ENCODE data around the gene USP17L25.
"Not testable (repeated sequence)": the region's sequence is repeated elsewhere in the genome, so short reads cannot be mapped to it uniquely, and the experiment has no call there.

Gene USP17L25

DNA sequence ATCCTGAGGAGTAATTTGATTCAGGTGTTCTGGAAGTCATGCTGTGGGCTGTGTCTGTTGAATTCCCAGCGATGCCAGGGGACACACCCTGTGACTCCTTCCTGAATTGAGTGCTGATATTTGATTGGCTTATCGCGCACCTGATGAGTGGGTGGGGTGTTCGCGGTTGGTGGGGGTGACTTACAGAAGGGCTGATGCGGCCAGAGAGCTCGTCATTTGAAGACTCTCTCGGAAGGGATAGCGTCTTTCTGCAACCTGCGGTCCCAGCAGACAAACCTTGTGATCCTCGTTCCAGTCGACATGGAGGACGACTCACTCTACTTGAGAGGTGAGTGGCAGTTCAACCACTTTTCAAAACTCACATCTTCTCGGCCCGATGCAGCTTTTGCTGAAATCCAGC lies at the start of gene USP17L25:
Gene USP17L25 (plus strand): TSS at position 301 of the 400 bp plus-strand sequence. CDS start 0 bp downstream, at position 301.
- H3K27ac ChIP-seq: not testable (repeated sequence)

DNA sequence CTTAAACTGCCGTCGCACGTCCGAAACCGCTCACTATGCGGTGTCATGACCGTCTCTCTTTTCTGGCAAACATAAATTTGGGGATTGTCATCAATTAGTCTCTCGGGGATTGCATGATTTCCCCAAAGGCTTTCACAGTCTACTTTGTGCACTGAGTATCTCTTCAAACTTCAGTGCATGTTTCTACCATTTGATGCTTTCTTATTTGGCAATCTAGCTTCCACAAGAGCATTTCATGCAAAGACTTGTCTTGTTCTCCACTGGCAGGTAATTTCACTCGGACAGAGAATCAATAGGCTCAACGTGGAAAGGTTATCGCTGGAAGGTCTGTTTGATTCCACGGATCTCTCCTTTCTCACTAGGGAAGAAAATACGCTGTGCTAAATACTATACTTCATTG lies 5.5 kb upstream of the USP17L25 start:
- H3K27ac ChIP-seq: not testable (repeated sequence)

- H3K27ac ChIP-seq: not testable (repeated sequence)
Observed at GRCh38 chr4:9324865-9325264, 4.8 kb upstream of the USP17L25 start, which contains the start of gene USP17L24. Gene USP17L24, plus strand, starts transcription at chr4:9325165. Its CDS starts 0 bp downstream, at chr4:9325165.

- not testable (repeated sequence) for H3K27ac ChIP-seq
Observed at GRCh38 chr4:9334358-9334757, 4.6 kb downstream of the USP17L25 start, which contains the start of gene USP17L26. Gene USP17L26, plus strand, starts transcription at chr4:9334658. Its CDS starts 0 bp downstream, at chr4:9334658.

GRCh38 chr4:9339103-9339502 lies 9.4 kb downstream of the USP17L25 start, which contains the start of gene USP17L5:
Gene USP17L5, plus strand, starts transcription at chr4:9339403. Its CDS starts 0 bp downstream, at chr4:9339403.
- H3K27ac ChIP-seq: not testable (repeated sequence)

DNA sequence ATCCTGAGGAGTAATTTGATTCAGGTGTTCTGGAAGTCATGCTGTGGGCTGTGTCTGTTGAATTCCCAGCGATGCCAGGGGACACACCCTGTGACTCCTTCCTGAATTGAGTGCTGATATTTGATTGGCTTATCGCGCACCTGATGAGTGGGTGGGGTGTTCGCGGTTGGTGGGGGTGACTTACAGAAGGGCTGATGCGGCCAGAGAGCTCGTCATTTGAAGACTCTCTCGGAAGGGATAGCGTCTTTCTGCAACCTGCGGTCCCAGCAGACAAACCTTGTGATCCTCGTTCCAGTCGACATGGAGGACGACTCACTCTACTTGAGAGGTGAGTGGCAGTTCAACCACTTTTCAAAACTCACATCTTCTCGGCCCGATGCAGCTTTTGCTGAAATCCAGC lies 14.1 kb downstream of the USP17L25 start, which contains the start of gene USP17L27:
Gene USP17L27 (plus strand): TSS at position 301 of the 400 bp plus-strand sequence. CDS start 0 bp downstream, at position 301.
- H3K27ac ChIP-seq: not testable (repeated sequence)

- H3K27ac ChIP-seq: not testable (repeated sequence)
Observed at GRCh38 chr4:9348593-9348992, 18.9 kb downstream of the USP17L25 start, which contains the start of gene USP17L28. Gene USP17L28, plus strand, starts transcription at chr4:9348893. Its CDS starts 0 bp downstream, at chr4:9348893.

- H3K27ac ChIP-seq: not testable (repeated sequence)
Observed at GRCh38 chr4:9350866-9351265, 21.2 kb downstream of the USP17L25 start.

GRCh38 chr4:9353338-9353737 lies 23.6 kb downstream of the USP17L25 start, which contains the start of gene USP17L29:
Gene USP17L29, plus strand, starts transcription at chr4:9353638. Its CDS starts 0 bp downstream, at chr4:9353638.
- not testable (repeated sequence) for H3K27ac ChIP-seq

GRCh38 chr4:9362829-9363228 lies 33.1 kb downstream of the USP17L25 start, which contains the start of gene USP17L30:
Gene USP17L30, plus strand, starts transcription at chr4:9363129. Its CDS starts 0 bp downstream, at chr4:9363129.
- not testable (repeated sequence) for H3K27ac ChIP-seq

GRCh38 chr4:9379881-9380280 lies 50.2 kb downstream of the USP17L25 start:
- not testable (repeated sequence) for H3K27ac ChIP-seq

Measured in C4-2B (cell line).